ENCODE measurements around the gene GRK5.
"Not testable (repeated sequence)": the region's sequence is repeated elsewhere in the genome, so short reads cannot be mapped to it uniquely, and the experiment has no call there.

Gene GRK5

DNA sequence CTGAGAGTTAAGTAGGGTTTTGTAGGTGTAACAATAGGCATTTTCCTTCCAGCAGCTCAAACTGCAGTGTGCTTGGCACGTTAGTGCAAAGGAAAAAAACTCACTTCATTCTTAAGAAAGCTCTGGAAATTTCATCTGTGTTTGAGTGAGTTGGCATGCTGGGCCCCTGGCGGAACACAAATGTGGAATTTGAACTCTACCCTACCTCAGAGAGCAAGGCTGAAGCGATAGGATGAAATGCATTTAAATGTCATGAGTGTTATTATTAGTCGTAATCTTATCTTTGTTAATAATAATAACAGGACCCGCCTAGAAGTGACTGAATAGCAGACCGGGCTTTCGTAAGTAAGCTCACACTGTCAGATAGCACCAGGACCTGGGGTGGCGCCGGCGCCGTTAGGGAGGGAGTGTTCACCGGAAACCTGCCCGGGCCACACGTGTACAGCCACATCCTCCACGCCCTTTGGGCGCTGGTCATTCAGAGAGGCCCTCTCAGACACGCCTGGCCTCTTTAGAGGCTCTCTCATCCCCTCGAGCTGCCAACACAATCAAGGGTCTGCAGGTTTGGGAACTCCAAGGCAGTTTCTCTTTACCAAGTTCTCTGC lies 63.5 kb downstream of the GRK5 start:
- Histone ChIP-seq H3K4me3 (ENCODE audit: low read depth in 1 of 2, low read length in 2 of 2) (no peak overlapping the region), H4K20me1 (ENCODE audit: insufficient read depth, low read length) (peaks cover 21% of the 10 kb centered on the region), H3K9me3 (ENCODE audit: insufficient read depth, low read length, severe bottlenecking) (no peaks in the 10 kb centered on the region), H3K27ac (ENCODE audit: low read length) (no peak overlapping the region), H3K27me3 (ENCODE audit: insufficient read depth, low read length, poor library complexity) (no peaks in the 10 kb centered on the region), H2AFZ (ENCODE audit: low read depth, low read length) (no peak overlapping the region), H3K9ac (ENCODE audit: low read depth, low read length) (no peak overlapping the region), H3K4me2 (ENCODE audit: insufficient read depth, low read length) (no peak overlapping the region), H3K4me1 (ENCODE audit: insufficient read depth, low read length) (peaks cover 25% of the 10 kb centered on the region), H3K79me2 (ENCODE audit: insufficient read depth, low read length) (peaks cover 23% of the 10 kb centered on the region), H3K36me3 (ENCODE audit: insufficient read depth, low read length) (no peaks in the 10 kb centered on the region)
- no peak for ATAC-seq (ENCODE audit: insufficient read depth, low read depth)
- DNase-seq, result no peak
- TF ChIP-seq, protein P1, sequence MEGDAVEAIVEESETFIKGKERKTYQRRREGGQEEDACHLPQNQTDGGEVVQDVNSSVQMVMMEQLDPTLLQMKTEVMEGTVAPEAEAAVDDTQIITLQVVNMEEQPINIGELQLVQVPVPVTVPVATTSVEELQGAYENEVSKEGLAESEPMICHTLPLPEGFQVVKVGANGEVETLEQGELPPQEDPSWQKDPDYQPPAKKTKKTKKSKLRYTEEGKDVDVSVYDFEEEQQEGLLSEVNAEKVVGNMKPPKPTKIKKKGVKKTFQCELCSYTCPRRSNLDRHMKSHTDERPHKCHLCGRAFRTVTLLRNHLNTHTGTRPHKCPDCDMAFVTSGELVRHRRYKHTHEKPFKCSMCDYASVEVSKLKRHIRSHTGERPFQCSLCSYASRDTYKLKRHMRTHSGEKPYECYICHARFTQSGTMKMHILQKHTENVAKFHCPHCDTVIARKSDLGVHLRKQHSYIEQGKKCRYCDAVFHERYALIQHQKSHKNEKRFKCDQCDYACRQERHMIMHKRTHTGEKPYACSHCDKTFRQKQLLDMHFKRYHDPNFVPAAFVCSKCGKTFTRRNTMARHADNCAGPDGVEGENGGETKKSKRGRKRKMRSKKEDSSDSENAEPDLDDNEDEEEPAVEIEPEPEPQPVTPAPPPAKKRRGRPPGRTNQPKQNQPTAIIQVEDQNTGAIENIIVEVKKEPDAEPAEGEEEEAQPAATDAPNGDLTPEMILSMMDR (IDR thresholded peaks at IDR 0.05; ENCODE audit: borderline replicate concordance, extremely low read depth, low read length, poor library complexity, severe bottlenecking), result no peak
- TF ChIP-seq EZH2 (IDR thresholded peaks at IDR 0.05; ENCODE audit: borderline replicate concordance, low read depth, low read length, severe bottlenecking), result no peak

DNA sequence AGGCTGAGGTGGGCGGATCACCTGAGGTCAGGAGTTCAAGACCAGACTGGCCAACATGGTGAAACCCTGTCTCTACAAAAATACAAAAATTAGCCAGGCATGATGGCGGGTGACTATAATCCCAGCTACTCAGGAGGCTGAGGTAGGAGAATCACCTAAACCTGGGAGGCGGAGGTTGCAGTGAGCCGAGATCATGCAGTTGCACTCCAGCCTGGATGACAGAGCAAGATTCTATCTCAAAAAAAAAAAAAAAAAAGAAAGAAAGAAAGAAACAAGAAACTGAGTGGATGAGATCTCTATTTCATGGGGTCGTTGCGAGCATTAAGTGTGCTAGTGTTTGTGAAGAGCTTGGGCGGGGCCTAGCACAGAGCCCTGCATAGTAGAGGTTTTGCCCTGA lies 65.0 kb downstream of the GRK5 start:
- not testable (repeated sequence) for H3K9me3 ChIP-seq (ENCODE audit: insufficient read depth, low read length, severe bottlenecking); H3K4me2 ChIP-seq (ENCODE audit: insufficient read depth, low read length); H3K27me3 ChIP-seq (ENCODE audit: insufficient read depth, low read length, poor library complexity); H3K4me3 ChIP-seq (ENCODE audit: low read depth in 1 of 2, low read length in 2 of 2); DNase-seq; H3K36me3 ChIP-seq (ENCODE audit: insufficient read depth, low read length); ATAC-seq (ENCODE audit: insufficient read depth, low read depth); H3K27ac ChIP-seq (ENCODE audit: low read length); H3K9ac ChIP-seq (ENCODE audit: low read depth, low read length); H2AFZ ChIP-seq (ENCODE audit: low read depth, low read length)
- H4K20me1 ChIP-seq (ENCODE audit: insufficient read depth, low read length), result peaks cover 20% of the 10 kb centered on the region
- H3K4me1 ChIP-seq (ENCODE audit: insufficient read depth, low read length), result peaks cover 25% of the 10 kb centered on the region
- peaks cover 23% of the 10 kb centered on the region for H3K79me2 ChIP-seq (ENCODE audit: insufficient read depth, low read length)

GRCh38 chr10:119272736-119273135 lies 65.4 kb downstream of the GRK5 start:
- TF ChIP-seq, protein P1 (IDR thresholded peaks at IDR 0.05; ENCODE audit: borderline replicate concordance, extremely low read depth, low read length, poor library complexity, severe bottlenecking), result no peak
- H3K4me1 ChIP-seq (ENCODE audit: insufficient read depth, low read length), result peaks cover 25% of the 10 kb centered on the region
- H3K27ac ChIP-seq (ENCODE audit: low read length), result no peak overlapping the region
- H3K9ac ChIP-seq (ENCODE audit: low read depth, low read length), result no peak overlapping the region
- H3K9me3 ChIP-seq (ENCODE audit: insufficient read depth, low read length, severe bottlenecking), result no peaks in the 10 kb centered on the region
- H4K20me1 ChIP-seq (ENCODE audit: insufficient read depth, low read length), result peaks cover 22% of the 10 kb centered on the region
- peaks cover 23% of the 10 kb centered on the region for H3K79me2 ChIP-seq (ENCODE audit: insufficient read depth, low read length)
- no peak for ATAC-seq (ENCODE audit: insufficient read depth, low read depth)
- no peak overlapping the region for H3K4me3 ChIP-seq (ENCODE audit: low read depth in 1 of 2, low read length in 2 of 2)
- no peak overlapping the region for H2AFZ ChIP-seq (ENCODE audit: low read depth, low read length)
- H3K4me2 ChIP-seq (ENCODE audit: insufficient read depth, low read length), result no peak overlapping the region
- DNase-seq, result no peak
- H3K36me3 ChIP-seq (ENCODE audit: insufficient read depth, low read length), result no peaks in the 10 kb centered on the region
- no peaks in the 10 kb centered on the region for H3K27me3 ChIP-seq (ENCODE audit: insufficient read depth, low read length, poor library complexity)

GRCh38 chr10:119273413-119273812 lies 66.0 kb downstream of the GRK5 start:
- no peaks in the 10 kb centered on the region for H3K9me3 ChIP-seq (ENCODE audit: insufficient read depth, low read length, severe bottlenecking)
- H3K27me3 ChIP-seq (ENCODE audit: insufficient read depth, low read length, poor library complexity), result no peaks in the 10 kb centered on the region
- H2AFZ ChIP-seq (ENCODE audit: low read depth, low read length), result no peak overlapping the region
- TF ChIP-seq, protein P1 (IDR thresholded peaks at IDR 0.05; ENCODE audit: borderline replicate concordance, extremely low read depth, low read length, poor library complexity, severe bottlenecking), result no peak
- TF ChIP-seq EZH2 (IDR thresholded peaks at IDR 0.05; ENCODE audit: borderline replicate concordance, low read depth, low read length, severe bottlenecking), result no peak
- H3K9ac ChIP-seq (ENCODE audit: low read depth, low read length), result no peak overlapping the region
- DNase-seq (no peak), ATAC-seq (ENCODE audit: insufficient read depth, low read depth) (no peak)
- H3K4me3 ChIP-seq (ENCODE audit: low read depth in 1 of 2, low read length in 2 of 2), result no peak overlapping the region
- no peaks in the 10 kb centered on the region for H3K36me3 ChIP-seq (ENCODE audit: insufficient read depth, low read length)
- H3K4me2 ChIP-seq (ENCODE audit: insufficient read depth, low read length), result no peak overlapping the region
- no peak overlapping the region for H3K27ac ChIP-seq (ENCODE audit: low read length)
- H4K20me1 ChIP-seq (ENCODE audit: insufficient read depth, low read length), result peaks cover 26% of the 10 kb centered on the region
- peaks cover 23% of the 10 kb centered on the region for H3K79me2 ChIP-seq (ENCODE audit: insufficient read depth, low read length)
- peaks cover 21% of the 10 kb centered on the region for H3K4me1 ChIP-seq (ENCODE audit: insufficient read depth, low read length)
